Activated effector memory CD4-positive, alpha-beta T cell treated with Interleukin-2 at 50 U/mL for 16 hours (primary cell): ENCODE measurements around the gene ZNF319.
"Not testable (repeated sequence)": the region's sequence is repeated elsewhere in the genome, so short reads cannot be mapped to it uniquely, and the experiment has no call there.

Experiments used
- DNase-seq: peaks from one replicate; pipeline ENCODE4 v3.0.0-alpha.2; 2020

ZNF319 gene

GRCh38 chr16:57996406-57997175, 3.9 kb downstream of the ZNF319 start:
- no peak for DNase-seq

- no peak for DNase-seq
Measured at GRCh38 chr16:57995721-57996405, 4.6 kb downstream of the ZNF319 start.

GRCh38 chr16:57994778-57995177, 5.7 kb downstream of the ZNF319 start:
- peak; percentile 36 for DNase-seq

GRCh38 chr16:57994361-57994760, 6.1 kb downstream of the ZNF319 start:
- DNase-seq = no peak

GRCh38 chr16:57993897-57994296, 6.6 kb downstream of the ZNF319 start:
- no peak for DNase-seq

GRCh38 chr16:57993438-57993837, 7.0 kb downstream of the ZNF319 start:
- DNase-seq = no peak

GRCh38 chr16:57992084-57992483, 8.4 kb downstream of the ZNF319 start:
- no peak for DNase-seq

- no peak for DNase-seq
Measured at GRCh38 chr16:57991551-57992059, 8.9 kb downstream of the ZNF319 start.

- DNase-seq = no peak
Measured at GRCh38 chr16:57988929-57989328, 11.5 kb downstream of the ZNF319 start.

GRCh38 chr16:57987441-57988177, 12.9 kb downstream of the ZNF319 start:
- no peak for DNase-seq

- no peak for DNase-seq
Measured at GRCh38 chr16:57986196-57986595, 14.3 kb downstream of the ZNF319 start.

- DNase-seq = no peak
Measured at GRCh38 chr16:57985204-57986181, 15.0 kb downstream of the ZNF319 start.

- peak; percentile 87 for DNase-seq
Measured at GRCh38 chr16:57984443-57985203, 15.8 kb downstream of the ZNF319 start.

GRCh38 chr16:57982385-57982784, 18.1 kb downstream of the ZNF319 start:
- no peak for DNase-seq

- DNase-seq = no peak
Measured at GRCh38 chr16:57981636-57982035, 18.8 kb downstream of the ZNF319 start.

GRCh38 chr16:57979006-57979585, 21.4 kb downstream of the ZNF319 start:
- DNase-seq = no peak

GRCh38 chr16:57978070-57978465, 22.4 kb downstream of the ZNF319 start:
- DNase-seq = not testable (repeated sequence)

GRCh38 chr16:57977418-57978069, 22.9 kb downstream of the ZNF319 start:
- DNase-seq = no peak

- DNase-seq = no peak
Measured at GRCh38 chr16:57976331-57976796, 24.1 kb downstream of the ZNF319 start.

- DNase-seq = no peak
Measured at GRCh38 chr16:57972306-57972705, 28.2 kb downstream of the ZNF319 start.
